ENCODE results near the gene PCDHGA8.

GRCh38 chr5:141345327-141345726 lies 47.1 kb upstream of the PCDHGA8 start:
- TF ChIP-seq ZNF274 (IDR thresholded peaks at IDR 0.05; ENCODE audit: low read depth, low read length) = no peak
- no peak for TF ChIP-seq YY1 (IDR thresholded peaks at IDR 0.05; ENCODE audit: insufficient read depth, insufficient read length)

All from NT2/D1 (cell line).